Left lung (tissue), 10 donors: ENCODE data around the gene MAT2A. TPM values are rescaled to one million over a fixed set of nuclear protein-coding genes. Genes with fewer than 3 reads are reported as not detected.

Source experiments
- ATAC-seq: fragments of 200-7000 bp; cut with Tn5 transposase; one replicate; pipeline ENCODE4 v1.9.1; 2020; ENCODE audit warnings: moderate library complexity
- DNase-seq, 4 donors: peaks; one replicate each; pipeline ENCODE4 v3.0.0-alpha.2; 2013 to 2020
- H3K27ac ChIP-seq, 2 donors: fragments of 200-600 bp; sonication (generic) in 1 of 2; one replicate each; pipeline versions ENCODE4 v1.5.0 to v1.8.0; 2020 to 2021
- H3K27me3 ChIP-seq, 2 donors: fragments of 200-600 bp; sonication (generic) in 1 of 2; one replicate each; pipeline versions ENCODE4 v1.5.0 to v1.8.0; 2020 to 2021
- H3K36me3 ChIP-seq, 2 donors: fragments of 200-600 bp; sonication (generic) in 1 of 2; one replicate each; pipeline versions ENCODE4 v1.5.0 to v1.8.0; 2020 to 2021
- H3K4me1 ChIP-seq, 2 donors: fragments of 200-600 bp; one replicate each; pipeline ENCODE4 v1.8.0; 2021
- H3K4me3 ChIP-seq, 2 donors: fragments of 200-600 bp; sonication (generic) in 1 of 2; one replicate each; pipeline versions ENCODE4 v1.5.0 to v1.8.0; 2020 to 2021; ENCODE audit warnings: mild to moderate bottlenecking in 1 of 2
- H3K9me3 ChIP-seq, 2 donors: fragments of 200-600 bp; sonication (generic) in 1 of 2; one replicate each; pipeline versions ENCODE4 v1.5.0 to v1.8.0; 2020 to 2021
- CTCF ChIP-seq, 2 donors: fragments of 200-600 bp; sonication (generic) in 1 of 2; IDR thresholded peaks; one replicate each; pipeline versions ENCODE4 v1.5.0 to v1.8.0; 2021; ENCODE audit warnings: antibody characterized with exemption in 2 of 2
- intact Hi-C, 2 donors: fragments of 100-400 bp; cut with DNase I; formaldehyde crosslinking; loops; one replicate each; pipeline versions ENCODE4 v1.11.2 to v1.14.2; 2022
- polyA plus RNA-seq, 6 donors: library from polyadenylated mRNA; unstranded; fragments of 120-200 nt; gene quantifications; one replicate each; pipeline ENCODE4 v1.2.1, GENCODE V29; 2013; ENCODE audit not compliant: insufficient read length in 6 of 6
- total RNA-seq, 2 donors: library from RNA; stranded (reverse); fragmentation: NEBNext Ultra II Directional; extraction: Animal tissue kit (Norgen Biotek cat#: 25700); gene quantifications; one replicate each; pipeline ENCODE4 v1.2.1, GENCODE V29; 2021
- donor health status: DM: no; HTN: yes; CAD: no.
- donor health status: DM: no; HTN: no; CAD: no.

MAT2A gene
- total and polyA plus RNA-seq, 8 donors = 135 to 341 (median 295) TPM

DNA sequence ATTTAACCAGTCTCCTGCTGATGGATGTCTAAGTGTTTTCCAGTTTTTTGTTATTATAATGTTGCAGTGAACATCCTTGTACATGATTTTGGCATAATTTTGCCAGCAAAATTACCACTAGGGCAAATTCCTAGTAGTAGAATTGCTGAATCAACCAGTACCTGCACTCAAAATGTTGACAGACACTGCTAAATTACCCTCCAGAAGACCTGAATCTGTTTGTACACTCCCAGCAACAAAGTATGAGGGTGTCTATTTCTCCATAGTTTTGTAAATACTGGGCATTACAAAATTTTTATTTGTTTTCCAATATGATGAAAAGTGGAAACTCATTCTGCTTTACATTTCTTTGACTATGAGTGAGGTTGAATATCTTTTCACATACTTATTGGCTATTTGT, 11.2 kb upstream of the MAT2A start:
- no peaks in the 10 kb centered on the region for H3K9me3 ChIP-seq
- no peak for TF ChIP-seq CTCF (IDR thresholded peaks at IDR 0.05)

GRCh38 chr2:85528355-85528754, 10.6 kb upstream of the MAT2A start:
- no peak for ATAC-seq
- Histone ChIP-seq H3K4me3 (no peak overlapping the region), H3K27ac (no peak overlapping the region), H3K9me3 (no peaks in the 10 kb centered on the region), H3K4me1 (peaks cover 0 to 27% of the 10 kb centered on the region in 2 donors), H3K27me3 (no peaks in the 10 kb centered on the region), H3K36me3 (no peaks in the 10 kb centered on the region)
- TF ChIP-seq CTCF (IDR thresholded peaks at IDR 0.05) = no peak
- intact Hi-C loops = no loop called here
- DNase-seq = no peak

More for the DNA sequence above, 11.2 kb upstream of the MAT2A start:
- H3K27ac ChIP-seq = no peak overlapping the region
- DNase-seq (no peak), ATAC-seq (no peak)
- H3K36me3 ChIP-seq = no peaks in the 10 kb centered on the region
- no peak overlapping the region for H3K4me3 ChIP-seq
- intact Hi-C loops = no loop called here
- no peaks in the 10 kb centered on the region for H3K27me3 ChIP-seq
- peaks cover 0 to 27% of the 10 kb centered on the region in 2 donors for H3K4me1 ChIP-seq

- Histone ChIP-seq H3K4me3 (no peak overlapping the region), H3K4me1 (peaks cover 0 to 27% of the 10 kb centered on the region in 2 donors), H3K36me3 (no peaks in the 10 kb centered on the region), H3K27me3 (no peaks in the 10 kb centered on the region), H3K27ac (no peak overlapping the region), H3K9me3 (no peaks in the 10 kb centered on the region)
- no peak for TF ChIP-seq CTCF (IDR thresholded peaks at IDR 0.05)
- intact Hi-C loops = no loop called here
- DNase-seq (no peak), ATAC-seq (no peak)
These were observed 9.2 kb upstream of the MAT2A start for GRCh38 chr2:85529809-85530208.

GRCh38 chr2:85531589-85531988, 7.4 kb upstream of the MAT2A start:
- Histone ChIP-seq H3K27me3 (no peaks in the 10 kb centered on the region), H3K27ac (no peak overlapping the region), H3K4me1 (peaks cover 0 to 34% of the 10 kb centered on the region in 2 donors), H3K36me3 (no peaks in the 10 kb centered on the region), H3K9me3 (no peaks in the 10 kb centered on the region), H3K4me3 (no peak overlapping the region)
- intact Hi-C loops = no loop called here
- no peak for DNase-seq
- TF ChIP-seq CTCF (IDR thresholded peaks at IDR 0.05) = no peak
- no peak for ATAC-seq

GRCh38 chr2:85534099-85534498, 4.9 kb upstream of the MAT2A start:
- H3K4me1 ChIP-seq = peaks cover 7 to 48% of the 10 kb centered on the region in 2 donors
- ATAC-seq (no peak), DNase-seq (no peak)
- TF ChIP-seq CTCF (IDR thresholded peaks at IDR 0.05) = no peak
- intact Hi-C loops = no loop called here
- no peaks in the 10 kb centered on the region for H3K36me3 ChIP-seq
- H3K9me3 ChIP-seq = no peaks in the 10 kb centered on the region
- H3K27me3 ChIP-seq = no peaks in the 10 kb centered on the region
- no peak overlapping the region for H3K4me3 ChIP-seq
- H3K27ac ChIP-seq = peak overlapping the region in 1 of 2 donors; percentile 71
